K562 (cell line): ENCODE measurements around the gene CDCA4. TPM values are rescaled to one million over a fixed set of nuclear protein-coding genes. Genes with fewer than 3 reads are reported as not detected.

Experiments
- ATAC-seq: fragments of 200-7000 bp; cut with Tn5 transposase; 3 replicates; pipeline ENCODE4 v1.9.1; 2020; ENCODE audit warnings: moderate library complexity
- BruUV-seq: library from RNA; stranded (reverse); fragments of 400-500 nt; replicated peaks from 2 replicates; lab custom pipeline; 2021; lab: Mats Ljungman, UMichigan
- CTCF ChIA-PET: fragments of 300-600 bp; formaldehyde crosslinking; extraction: SDS; loops from one replicate; lab custom pipeline; 2021; ENCODE audit warnings: low intra/inter-chr PET ratio; lab: Yijun Ruan, JAX
- POLR2A ChIA-PET: fragments of 300-600, 350-650 bp; sonication (Branson Sonifier 250); formaldehyde crosslinking; extraction: SDS; loops from one replicate; lab custom pipeline; 2021; ENCODE audit warnings: antibody characterized with exemption, inconsistent platforms; lab: Yijun Ruan, JAX
- DNase-seq, 4 experiments: peaks; one replicate each; pipeline versions ENCODE4 v3.0.0 to v3.0.0-alpha.2; 2011 to 2018; ENCODE audit warnings: low spot score in 3 of 4, mixed read lengths in 3 of 4; ENCODE audit errors: extremely low read depth in 1 of 4
- FAIRE-seq: peaks from 2 replicates; lab custom pipeline; 2011; peaks lifted over from hg19 to GRCh38; lab: Jason Lieb, UNC
- H2AFZ ChIP-seq: 2 replicates; pipeline ENCODE4 v1.6.0; 2011; ENCODE audit warnings: low read depth, low read length, control low read depth, inconsistent platforms
- H3K27ac ChIP-seq: fragments of 200-600 bp; 3 replicates; pipeline ENCODE4 v1.8.0; 2011; ENCODE audit warnings: low read depth, mild to moderate bottlenecking, control low read depth, inconsistent platforms, low read length, moderate library complexity, mixed read lengths; ENCODE audit errors: extremely low read depth
- H3K27me3 ChIP-seq, 2 experiments: fragments of 300-600 bp in 1 of 2; 2 replicates in 1 of 2; 3 replicates in 1 of 2; pipeline versions ENCODE4 v1.6.0 to v1.8.0; 2011; ENCODE audit warnings: inconsistent platforms in 2 of 2, low read length in 2 of 2, mild to moderate bottlenecking in 1 of 2, mixed read lengths in 1 of 2, moderate library complexity in 1 of 2; ENCODE audit not compliant: control insufficient read depth in 2 of 2, insufficient read depth in 2 of 2
- H3K36me3 ChIP-seq: fragments of 300-600 bp; 3 replicates; pipeline ENCODE4 v1.8.0; 2011; ENCODE audit warnings: mild to moderate bottlenecking, low read length, inconsistent platforms; ENCODE audit not compliant: control insufficient read depth, insufficient read depth
- H3K4me1 ChIP-seq, 2 experiments: fragments of 200-600 bp in 1 of 2; replicated peaks in 1 of 2; 2 replicates in 1 of 2; 3 replicates in 1 of 2; pipeline versions ENCODE4 v1.5.1 to v1.8.0; 2011; ENCODE audit warnings: inconsistent platforms in 2 of 2, low read length in 2 of 2, mild to moderate bottlenecking in 1 of 2, mixed read lengths in 1 of 2, moderate library complexity in 1 of 2; ENCODE audit not compliant: control insufficient read depth in 2 of 2, insufficient read depth in 2 of 2
- H3K4me2 ChIP-seq: 2 replicates; pipeline ENCODE4 v1.6.1; 2011; ENCODE audit warnings: low read length, control low read depth, inconsistent platforms, mixed read lengths; ENCODE audit not compliant: insufficient read depth
- H3K4me3 ChIP-seq: fragments of 200-600 bp; sonication (generic), shearing (Covaris generic); 2 replicates; pipeline ENCODE4 v1.5.1; 2016; ENCODE audit warnings: control low read depth, inconsistent platforms
- H3K79me2 ChIP-seq: fragments of 200-600 bp; 3 replicates; pipeline ENCODE4 v1.8.0; 2011; ENCODE audit warnings: low read length, inconsistent platforms; ENCODE audit not compliant: control insufficient read depth, insufficient read depth
- H3K9ac ChIP-seq, 2 experiments: 2 replicates each; pipeline versions ENCODE4 v1.6.0 to v1.6.1; 2011; ENCODE audit warnings: low read depth in 2 of 2, low read length in 2 of 2, control low read depth in 1 of 2, inconsistent platforms in 1 of 2, mild to moderate bottlenecking in 1 of 2, mixed read lengths in 1 of 2; ENCODE audit not compliant: insufficient read depth in 1 of 2
- H3K9me1 ChIP-seq: one replicate; pipeline ENCODE4 v1.6.0; 2011; ENCODE audit warnings: inconsistent platforms, mild to moderate bottlenecking, low read length, moderate library complexity; ENCODE audit not compliant: control insufficient read depth, insufficient read depth
- H3K9me3 ChIP-seq: replicated peaks from 2 replicates; pipeline ENCODE4 v1.5.1; 2011; ENCODE audit warnings: low read depth, low read length, inconsistent platforms; ENCODE audit not compliant: control insufficient read depth, insufficient read depth
- H4K20me1 ChIP-seq: replicated peaks from 2 replicates; pipeline ENCODE4 v1.6.1; 2011; ENCODE audit warnings: low read length, inconsistent platforms, mixed read lengths; ENCODE audit not compliant: control insufficient read depth, insufficient read depth
- CBX3 ChIP-seq, 2 experiments: IDR thresholded peaks; 1 replicate in 1 of 2; 2 replicates in 1 of 2; pipeline ENCODE4 v1.6.1; 2012; ENCODE audit warnings: inconsistent platforms in 2 of 2, low read length in 2 of 2, borderline replicate concordance in 1 of 2, control low read depth in 1 of 2
- CHD2 ChIP-seq: IDR thresholded peaks from 2 replicates; pipeline ENCODE4 v1.6.1; 2011; ENCODE audit warnings: low read depth, low read length
- ETS2 ChIP-seq: IDR thresholded peaks from 2 replicates; pipeline ENCODE4 v1.6.1; 2016; ENCODE audit warnings: borderline replicate concordance, missing genetic modification characterization, mild to moderate bottlenecking, moderate library complexity, missing compliant biosample characterization; ENCODE audit not compliant: poor library complexity, severe bottlenecking
- KLF10 ChIP-seq: fragments of 250-450 bp; sonication (Bioruptor Pico); IDR thresholded peaks from 2 replicates; pipeline ENCODE4 v1.6.1; 2021; ENCODE audit warnings: matching md5 sums
- KLF13 ChIP-seq: fragments of 450-650 bp; IDR thresholded peaks from 2 replicates; pipeline ENCODE4 v1.6.1; 2016; ENCODE audit warnings: missing genetic modification characterization, low read depth, mild to moderate bottlenecking, missing compliant biosample characterization, moderate library complexity, borderline replicate concordance
- PHB2 ChIP-seq: fragments of 450-650 bp; IDR thresholded peaks from 2 replicates; pipeline ENCODE4 v1.6.1; 2017; ENCODE audit warnings: low read depth
- PRPF4 ChIP-seq: fragments of 200-400 bp; formaldehyde crosslinking; IDR thresholded peaks from one replicate; pipeline ENCODE4 v1.6.1; 2017; ENCODE audit warnings: low read length, low read depth, mild to moderate bottlenecking; ENCODE audit not compliant: insufficient read depth, poor library complexity, severe bottlenecking
- SETDB1 ChIP-seq: IDR thresholded peaks from one replicate; pipeline ENCODE4 v1.6.1; 2012; ENCODE audit warnings: low read length, control low read depth, inconsistent platforms
- WGBS: fragments of 100-300 bp; shearing (Covaris generic); methylation state at CpG from one replicate; pipeline ENCODE4 v1.1.6; 2016; ENCODE audit warnings: low coverage, mixed read lengths; ENCODE audit not compliant: insufficient coverage; ENCODE audit errors: missing lambda C conversion rate; 5-methylcytosine and 5-hydroxymethylcytosine counted together
- in situ Hi-C: fragments of 300-500 bp; cut with MboI; formaldehyde crosslinking; loops from 4 replicates; pipeline ENCODE4 v1.15.0; 2018; ENCODE audit warnings: inconsistent platforms, mixed read lengths
- intact Hi-C: fragments of 100-400 bp; cut with micrococcal nuclease; formaldehyde crosslinking; loops from 2 replicates; pipeline ENCODE4 v1.14.2; 2022
- polyA plus RNA-seq, 8 experiments: library from polyadenylated mRNA; depleted of rRNA in 4 of 8; stranded (reverse) in 5 of 8; unstranded in 3 of 8; fragments of >200 nt; fragmentation: Nextera tagmentation in 2 of 8; fragmentation: Illumina TruSeq in 1 of 8; extraction: Ambion mirVana in 2 of 8; extraction: Trizol in 1 of 8; gene quantifications; 2 replicates each; pipeline versions ENCODE4 v1.2.1 to v1.2.3, GENCODE V29; 2011 to 2014; ENCODE audit warnings: inconsistent platforms in 1 of 8, missing spikeins in 1 of 8
- total RNA-seq, 7 experiments: library from RNA; depleted of rRNA in 6 of 7; stranded (reverse); fragments of >200 nt in 6 of 7; fragmentation: Illumina TruSeq in 2 of 7; extraction: Trizol in 2 of 7; gene quantifications; 2 replicates each; pipeline versions ENCODE4 v1.2.1 to v1.2.3, GENCODE V29; 2011 to 2021; ENCODE audit warnings: low replicate concordance in 1 of 7
- TF ChIP-seq, protein P1 (sequence below): sonication (generic); formaldehyde crosslinking; IDR thresholded peaks from 2 replicates; pipeline ENCODE4 v1.8.1; 2023; ENCODE audit warnings: missing genetic modification reagents, mild to moderate bottlenecking, borderline replicate concordance

CDCA4 gene
- total and polyA plus RNA-seq, 9 of the 15 experiments (the other 6 are each of a cell fraction or from before 2014, with no cell fraction given) = 6.6 to 44.2 (median 23.0) TPM

DNA sequence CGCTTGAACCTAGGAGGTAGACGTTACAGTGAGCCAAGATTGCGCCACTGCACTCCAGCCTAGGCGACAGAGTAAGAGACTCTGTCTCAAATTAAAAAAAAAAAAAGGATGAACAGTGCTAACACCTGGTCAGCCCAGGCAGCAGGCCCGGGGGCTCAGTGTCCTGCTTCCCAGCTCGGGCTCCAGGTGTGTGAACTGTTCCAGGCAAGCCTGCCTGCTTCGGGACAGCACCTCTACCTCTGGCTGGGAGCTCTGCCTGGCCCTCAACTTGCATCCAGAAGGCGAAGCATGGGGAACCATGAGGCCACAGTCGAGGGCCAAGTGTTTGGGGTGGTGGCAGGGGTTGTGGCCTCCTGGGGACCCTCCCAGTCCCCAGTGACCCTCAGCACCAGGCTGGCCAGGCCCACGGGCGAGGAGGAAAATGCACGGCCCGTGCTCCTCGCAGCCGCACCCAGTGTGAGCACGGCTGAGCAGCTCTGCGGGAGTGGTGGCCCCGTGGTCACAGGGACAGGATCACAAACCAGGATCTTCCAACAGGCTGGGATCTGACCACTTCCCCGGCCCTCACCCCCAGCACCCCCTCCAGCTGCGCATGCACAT is 15.5 kb downstream of the CDCA4 start:
- intact Hi-C loops = no loop called here
- POLR2A ChIA-PET = interaction anchor here (1.8 to 4.4 kb wide), 3 partner anchors 10 to 16 kb away, joined by 9 to 28 read pairs (median 16); partner anchors contain the start of gene CDCA4
- ATAC-seq = peak; percentile 35
- 70% methylated on average over 5 of the region's 20 CpGs for WGBS
- no peak overlapping the region; a peak in 1 of 4 replicates for H3K9ac ChIP-seq
- CTCF ChIA-PET = no interaction called here
- no peak overlapping the region for H3K4me2 ChIP-seq
- no TSS peak for BruUV-seq
- H3K4me1 ChIP-seq = peaks cover 0 to 15% of the 10 kb centered on the region in 2 experiments; a peak in 2 of 5 replicates
- peaks cover 31% of the 10 kb centered on the region; the same call in 2 of the 3 replicates for H3K36me3 ChIP-seq
- H2AFZ ChIP-seq = no peak overlapping the region
- in situ Hi-C loops = no loop called here
- no peak overlapping the region for H3K27ac ChIP-seq
- H3K4me3 ChIP-seq = no peak overlapping the region
- H3K9me1 ChIP-seq = no peaks in the 10 kb centered on the region
- peaks cover 14% of the 10 kb centered on the region for H3K79me2 ChIP-seq
- no peaks in the 10 kb centered on the region for H3K27me3 ChIP-seq
- DNase-seq = no peak
- no peak for FAIRE-seq
- no peaks in the 10 kb centered on the region for H3K9me3 ChIP-seq
- H4K20me1 ChIP-seq = no peaks in the 10 kb centered on the region
- TF ChIP-seq, protein P1, sequence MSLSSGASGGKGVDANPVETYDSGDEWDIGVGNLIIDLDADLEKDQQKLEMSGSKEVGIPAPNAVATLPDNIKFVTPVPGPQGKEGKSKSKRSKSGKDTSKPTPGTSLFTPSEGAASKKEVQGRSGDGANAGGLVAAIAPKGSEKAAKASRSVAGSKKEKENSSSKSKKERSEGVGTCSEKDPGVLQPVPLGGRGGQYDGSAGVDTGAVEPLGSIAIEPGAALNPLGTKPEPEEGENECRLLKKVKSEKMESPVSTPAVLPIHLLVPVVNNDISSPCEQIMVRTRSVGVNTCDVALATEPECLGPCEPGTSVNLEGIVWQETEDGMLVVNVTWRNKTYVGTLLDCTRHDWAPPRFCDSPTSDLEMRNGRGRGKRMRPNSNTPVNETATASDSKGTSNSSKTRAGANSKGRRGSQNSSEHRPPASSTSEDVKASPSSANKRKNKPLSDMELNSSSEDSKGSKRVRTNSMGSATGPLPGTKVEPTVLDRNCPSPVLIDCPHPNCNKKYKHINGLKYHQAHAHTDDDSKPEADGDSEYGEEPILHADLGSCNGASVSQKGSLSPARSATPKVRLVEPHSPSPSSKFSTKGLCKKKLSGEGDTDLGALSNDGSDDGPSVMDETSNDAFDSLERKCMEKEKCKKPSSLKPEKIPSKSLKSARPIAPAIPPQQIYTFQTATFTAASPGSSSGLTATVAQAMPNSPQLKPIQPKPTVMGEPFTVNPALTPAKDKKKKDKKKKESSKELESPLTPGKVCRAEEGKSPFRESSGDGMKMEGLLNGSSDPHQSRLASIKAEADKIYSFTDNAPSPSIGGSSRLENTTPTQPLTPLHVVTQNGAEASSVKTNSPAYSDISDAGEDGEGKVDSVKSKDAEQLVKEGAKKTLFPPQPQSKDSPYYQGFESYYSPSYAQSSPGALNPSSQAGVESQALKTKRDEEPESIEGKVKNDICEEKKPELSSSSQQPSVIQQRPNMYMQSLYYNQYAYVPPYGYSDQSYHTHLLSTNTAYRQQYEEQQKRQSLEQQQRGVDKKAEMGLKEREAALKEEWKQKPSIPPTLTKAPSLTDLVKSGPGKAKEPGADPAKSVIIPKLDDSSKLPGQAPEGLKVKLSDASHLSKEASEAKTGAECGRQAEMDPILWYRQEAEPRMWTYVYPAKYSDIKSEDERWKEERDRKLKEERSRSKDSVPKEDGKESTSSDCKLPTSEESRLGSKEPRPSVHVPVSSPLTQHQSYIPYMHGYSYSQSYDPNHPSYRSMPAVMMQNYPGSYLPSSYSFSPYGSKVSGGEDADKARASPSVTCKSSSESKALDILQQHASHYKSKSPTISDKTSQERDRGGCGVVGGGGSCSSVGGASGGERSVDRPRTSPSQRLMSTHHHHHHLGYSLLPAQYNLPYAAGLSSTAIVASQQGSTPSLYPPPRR (CRISPR knock-in tag) = no peak
- no peak for TF ChIP-seq PHB2
- no peak for TF ChIP-seq SETDB1
- TF ChIP-seq PRPF4 = no peak
- TF ChIP-seq CHD2 = no peak
- TF ChIP-seq KLF13 (tag) = no peak
- no peak for TF ChIP-seq ETS2 (tag)
- TF ChIP-seq KLF10 (CRISPR knock-in tag) = no peak
- TF ChIP-seq CBX3 (IDR thresholded peaks at IDR 0.05; ENCODE audit: borderline replicate concordance in 1 of 2, low read length in 2 of 2) = no peak
